Activated CD8-positive, alpha-beta memory T cell treated with anti-CD3 and anti-CD28 coated beads for 1 hour (primary cell): ENCODE results near the gene NCS1.

ENCODE experiments used
- DNase-seq, 2 donors: peaks; one replicate each; pipeline ENCODE4 v3.0.0-alpha.2; 2020; ENCODE audit warnings: low read depth in 1 of 2; ENCODE audit errors: extremely low read depth in 1 of 2

NCS1 gene

GRCh38 chr9:130174920-130175321, 2.7 kb downstream of the NCS1 start:
- no peak for DNase-seq

- DNase-seq, result no peak
These were observed 3.2 kb downstream of the NCS1 start for GRCh38 chr9:130175355-130175754.

- no peak for DNase-seq
These were observed 4.6 kb downstream of the NCS1 start for GRCh38 chr9:130176760-130177159.

GRCh38 chr9:130177898-130178805, 5.9 kb downstream of the NCS1 start:
- DNase-seq, result no peak

- no peak for DNase-seq
These were observed 7.2 kb downstream of the NCS1 start for GRCh38 chr9:130179331-130179907.

GRCh38 chr9:130180516-130180915, 8.3 kb downstream of the NCS1 start:
- DNase-seq, result no peak

GRCh38 chr9:130181678-130182380, 9.6 kb downstream of the NCS1 start:
- DNase-seq, result no peak

- no peak for DNase-seq
These were observed 10.2 kb downstream of the NCS1 start for GRCh38 chr9:130182381-130182909.

GRCh38 chr9:130183133-130183762, 11.0 kb downstream of the NCS1 start:
- no peak for DNase-seq

GRCh38 chr9:130185017-130185416, 12.8 kb downstream of the NCS1 start:
- DNase-seq, result no peak

GRCh38 chr9:130185490-130186031, 13.4 kb downstream of the NCS1 start:
- no peak for DNase-seq

- no peak for DNase-seq
These were observed 13.8 kb downstream of the NCS1 start for GRCh38 chr9:130186051-130186450.

GRCh38 chr9:130186839-130187522, 14.8 kb downstream of the NCS1 start:
- no peak for DNase-seq

- DNase-seq, result no peak
These were observed 15.3 kb downstream of the NCS1 start for GRCh38 chr9:130187523-130187846.

- DNase-seq, result no peak
These were observed 16.8 kb downstream of the NCS1 start for GRCh38 chr9:130188860-130189481.

- no peak for DNase-seq
These were observed 17.6 kb downstream of the NCS1 start for GRCh38 chr9:130189840-130190239.

GRCh38 chr9:130191068-130191748, 19.0 kb downstream of the NCS1 start:
- DNase-seq, result no peak

- no peak for DNase-seq
These were observed 19.5 kb downstream of the NCS1 start for GRCh38 chr9:130191749-130192120.

GRCh38 chr9:130192382-130192999, 20.3 kb downstream of the NCS1 start:
- DNase-seq, result no peak
